Stimulated activated CD8-positive, alpha-beta memory T cell treated with anti-CD3 and anti-CD28 coated beads, Interleukin-2, amount 100 ng/mL, for 48 hours (primary cell): ENCODE data around the gene ZBTB43.

Source experiments
- DNase-seq, 2 donors: peaks; one replicate each; pipeline ENCODE4 v3.0.0-alpha.2; 2020; ENCODE audit warnings: low read depth in 2 of 2

The ZBTB43 gene

DNA sequence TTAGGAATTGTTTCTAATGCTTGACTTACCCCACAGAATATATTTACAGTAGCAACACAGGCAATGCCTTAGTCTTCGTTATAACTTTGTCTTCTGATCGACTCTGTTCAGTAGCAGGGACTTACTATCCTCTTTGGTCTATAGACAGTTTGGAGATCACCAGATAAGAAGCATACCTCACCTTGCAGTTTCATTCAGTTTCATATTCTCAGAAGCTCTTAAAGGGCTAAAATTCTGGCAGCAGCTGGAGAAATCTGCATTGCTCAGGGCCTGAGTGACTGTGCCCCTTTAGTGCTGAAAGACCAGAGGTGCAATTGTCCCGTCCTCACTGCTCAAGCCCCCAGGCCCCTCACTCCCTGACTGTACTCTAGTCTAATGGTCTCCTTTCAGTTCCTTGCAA is 26.0 kb downstream of the ZBTB43 start:
- DNase-seq, result no peak

DNA sequence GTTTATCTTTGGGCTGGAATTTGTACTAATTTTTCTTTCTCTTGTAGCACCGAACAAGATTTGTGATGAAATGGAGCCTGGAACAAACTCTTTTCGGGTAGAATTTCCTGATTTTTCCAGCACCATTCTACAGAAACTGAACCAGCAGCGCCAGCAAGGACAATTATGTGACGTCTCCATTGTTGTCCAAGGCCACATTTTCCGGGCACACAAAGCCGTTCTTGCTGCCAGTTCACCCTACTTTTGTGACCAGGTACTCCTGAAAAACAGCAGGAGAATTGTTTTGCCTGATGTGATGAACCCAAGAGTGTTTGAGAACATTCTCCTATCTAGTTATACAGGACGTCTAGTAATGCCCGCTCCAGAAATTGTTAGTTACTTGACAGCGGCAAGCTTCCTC is 27.6 kb downstream of the ZBTB43 start:
- DNase-seq, result no peak

DNA sequence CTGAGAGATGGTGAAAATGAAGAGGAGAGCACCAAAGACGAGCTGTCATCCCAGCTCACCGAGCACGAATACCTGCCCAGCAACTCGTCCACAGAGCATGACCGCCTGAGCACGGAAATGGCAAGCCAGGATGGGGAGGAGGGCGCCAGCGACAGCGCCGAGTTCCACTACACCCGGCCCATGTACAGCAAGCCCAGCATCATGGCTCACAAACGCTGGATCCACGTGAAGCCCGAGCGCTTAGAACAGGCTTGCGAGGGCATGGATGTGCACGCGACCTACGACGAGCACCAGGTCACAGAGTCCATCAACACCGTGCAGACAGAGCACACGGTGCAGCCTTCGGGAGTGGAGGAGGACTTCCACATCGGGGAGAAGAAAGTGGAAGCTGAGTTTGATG is 28.2 kb downstream of the ZBTB43 start:
- no peak for DNase-seq

DNA sequence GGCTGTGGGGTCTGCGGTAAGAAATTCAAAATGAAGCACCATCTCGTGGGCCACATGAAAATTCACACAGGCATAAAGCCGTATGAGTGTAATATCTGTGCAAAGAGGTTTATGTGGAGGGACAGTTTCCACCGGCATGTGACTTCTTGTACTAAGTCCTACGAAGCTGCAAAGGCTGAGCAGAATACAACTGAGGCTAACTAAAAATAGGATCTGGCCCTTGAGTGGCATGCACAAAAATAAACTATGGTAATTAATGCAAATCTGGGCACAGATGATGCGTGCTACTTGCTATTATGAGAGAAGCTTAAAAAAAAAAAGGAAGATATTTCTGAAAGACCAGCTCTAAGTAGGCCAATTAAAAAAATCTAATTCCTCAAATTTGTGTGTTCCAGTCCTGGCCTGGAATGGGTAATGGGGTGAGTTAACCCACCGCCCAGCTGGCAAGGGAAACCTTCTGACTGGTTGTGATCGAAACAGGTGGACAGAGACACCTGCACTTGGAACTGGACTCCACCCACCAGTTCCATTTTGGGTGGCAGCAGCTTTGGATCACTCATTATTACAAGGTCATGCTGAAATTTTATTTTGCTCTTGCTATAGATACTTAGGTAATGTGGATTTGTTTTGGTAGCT is 29.0 kb downstream of the ZBTB43 start:
- no peak for DNase-seq

DNA sequence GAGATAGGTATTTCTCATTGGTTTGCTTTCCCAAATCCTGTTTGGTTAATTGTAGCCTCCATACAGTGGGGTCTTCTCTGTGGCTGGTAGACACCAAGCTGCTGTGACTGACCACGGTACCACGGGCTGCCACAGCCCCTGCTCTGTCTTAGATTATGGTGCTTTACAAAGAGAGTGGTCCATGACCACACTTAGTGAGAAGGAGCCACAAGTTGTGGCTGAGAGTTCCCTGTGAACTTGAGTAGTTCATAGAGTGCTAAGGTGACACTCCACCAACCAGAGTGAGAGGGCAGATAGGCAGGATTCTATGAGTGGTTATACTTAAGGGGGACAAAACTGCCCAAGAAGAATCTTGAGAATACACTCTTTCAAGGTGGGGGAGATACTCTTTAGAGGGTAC is 29.8 kb downstream of the ZBTB43 start:
- DNase-seq, result no peak

DNA sequence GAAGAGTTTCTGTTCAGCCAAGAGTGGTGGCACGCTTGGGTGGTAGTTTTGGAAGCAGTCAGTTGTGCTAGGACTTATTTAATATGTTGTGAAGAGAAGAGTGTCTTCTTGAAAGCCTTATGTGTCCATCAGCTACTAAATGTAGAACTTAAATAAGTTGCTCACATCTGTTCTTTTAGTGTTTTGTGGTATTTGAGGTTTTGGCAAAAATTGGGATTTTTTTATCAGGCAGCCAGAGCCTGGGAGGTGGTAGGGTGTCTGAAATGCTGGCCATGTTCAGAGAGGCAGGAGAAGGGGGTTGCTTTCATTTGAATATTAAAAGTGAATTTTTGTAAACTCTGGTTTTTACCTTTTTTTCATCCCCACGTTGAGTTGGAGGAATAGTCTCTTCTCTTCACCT is 31.4 kb downstream of the ZBTB43 start:
- no peak for DNase-seq

DNA sequence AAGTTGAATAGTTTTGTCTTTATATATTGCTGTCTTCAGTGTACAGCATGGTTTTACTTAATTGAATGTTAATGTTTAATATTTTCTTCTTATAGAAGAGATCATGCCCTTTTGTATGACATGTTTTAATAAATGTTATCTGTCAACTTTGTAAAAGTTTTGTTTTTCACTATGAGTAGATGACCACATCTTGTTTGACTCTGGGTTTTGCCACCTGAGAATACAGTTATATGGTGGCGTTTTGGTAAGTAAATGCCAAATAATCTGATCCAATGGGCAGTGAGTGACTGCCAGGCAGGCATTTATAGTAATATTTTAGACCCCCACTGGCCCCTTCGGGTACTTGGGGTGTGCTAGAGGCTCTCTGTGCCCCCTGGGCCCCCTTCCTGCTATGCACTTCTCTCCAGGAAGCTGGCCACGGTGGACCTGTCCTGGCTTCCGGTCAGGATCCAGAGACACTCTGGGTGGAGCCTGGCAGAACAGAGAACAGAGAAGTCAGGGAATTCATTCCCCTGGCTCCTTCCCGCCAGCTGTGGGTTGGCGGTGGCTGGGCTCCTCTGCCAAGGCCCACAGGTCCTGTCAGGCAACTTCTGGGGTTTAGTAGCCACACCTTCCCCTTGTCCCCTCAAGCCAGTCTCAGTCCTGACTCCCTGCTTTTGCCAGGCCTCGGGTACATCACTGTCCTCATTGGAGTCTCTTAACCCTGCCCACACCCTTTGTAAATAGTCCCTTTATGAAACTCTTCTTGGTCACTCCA is 33.4 kb downstream of the ZBTB43 start:
- DNase-seq, result no peak

DNA sequence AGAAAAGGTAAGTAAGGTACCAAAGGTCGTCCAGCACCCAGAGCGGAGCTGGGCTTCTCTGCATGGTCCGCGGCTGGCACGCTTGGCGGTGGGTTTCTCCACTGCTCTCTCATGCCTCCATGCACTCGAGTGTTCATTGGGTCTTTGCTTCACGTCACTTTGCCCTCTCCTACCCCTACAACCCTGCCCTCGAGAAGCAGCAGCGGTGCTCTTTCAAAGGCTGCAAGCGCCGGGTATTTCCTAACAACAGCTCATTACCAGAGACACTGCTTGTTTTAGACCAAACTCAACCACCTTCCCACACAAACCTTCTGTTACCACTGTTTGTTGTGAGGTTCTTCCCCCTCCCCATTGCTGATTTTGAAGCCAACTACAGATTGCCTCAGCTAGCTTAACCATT is 34.1 kb downstream of the ZBTB43 start:
- DNase-seq, result no peak

DNA sequence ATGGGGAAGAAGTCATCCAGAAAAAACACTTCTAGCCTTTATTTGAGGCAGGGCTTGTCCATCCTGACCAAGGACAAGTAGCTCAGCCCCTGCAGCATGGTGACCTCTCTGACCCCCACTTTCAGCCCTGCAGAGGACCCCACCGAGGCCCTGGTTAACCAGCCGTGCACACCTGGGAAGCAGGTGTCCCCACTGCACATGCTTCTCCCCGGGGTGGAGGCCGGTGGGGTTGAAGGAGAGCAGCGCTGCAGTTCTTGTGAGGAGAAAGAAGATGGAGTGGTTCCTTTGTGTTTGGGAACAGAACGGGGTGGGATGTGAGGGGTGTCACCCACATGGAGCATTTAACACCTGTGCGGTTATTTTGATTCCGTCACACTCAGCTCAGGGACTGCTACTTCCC is 34.5 kb downstream of the ZBTB43 start:
- no peak for DNase-seq

DNA sequence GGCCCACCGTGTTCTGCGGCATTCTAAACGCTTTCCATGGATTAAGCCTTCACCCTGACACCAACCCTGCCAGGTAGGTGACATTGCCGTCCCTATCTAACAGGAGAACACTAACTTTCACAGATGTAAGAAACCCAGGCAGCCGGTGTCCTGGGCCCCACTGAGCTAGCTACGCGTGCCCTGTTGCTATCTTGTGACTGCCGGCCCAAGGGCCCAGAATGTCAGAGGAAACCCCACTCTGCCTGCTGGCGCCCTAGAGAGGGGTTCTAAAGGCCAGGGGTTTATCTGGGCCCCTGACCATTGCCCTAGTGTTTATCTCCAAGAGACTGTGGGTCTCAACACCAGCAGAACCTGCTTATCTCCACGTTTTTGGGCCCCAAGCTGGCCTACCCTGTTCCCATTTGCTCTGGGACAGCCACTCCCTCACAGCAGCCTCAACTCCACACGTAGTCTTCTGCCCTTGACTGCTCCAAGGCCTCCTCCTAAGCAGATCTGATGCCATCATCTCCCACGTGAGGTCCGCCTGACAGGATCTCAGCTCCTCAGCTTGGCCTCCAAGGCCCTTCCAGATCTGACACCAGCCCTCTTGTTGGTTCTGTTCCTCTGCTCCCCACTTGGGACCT is 37.5 kb downstream of the ZBTB43 start:
- no peak for DNase-seq

DNA sequence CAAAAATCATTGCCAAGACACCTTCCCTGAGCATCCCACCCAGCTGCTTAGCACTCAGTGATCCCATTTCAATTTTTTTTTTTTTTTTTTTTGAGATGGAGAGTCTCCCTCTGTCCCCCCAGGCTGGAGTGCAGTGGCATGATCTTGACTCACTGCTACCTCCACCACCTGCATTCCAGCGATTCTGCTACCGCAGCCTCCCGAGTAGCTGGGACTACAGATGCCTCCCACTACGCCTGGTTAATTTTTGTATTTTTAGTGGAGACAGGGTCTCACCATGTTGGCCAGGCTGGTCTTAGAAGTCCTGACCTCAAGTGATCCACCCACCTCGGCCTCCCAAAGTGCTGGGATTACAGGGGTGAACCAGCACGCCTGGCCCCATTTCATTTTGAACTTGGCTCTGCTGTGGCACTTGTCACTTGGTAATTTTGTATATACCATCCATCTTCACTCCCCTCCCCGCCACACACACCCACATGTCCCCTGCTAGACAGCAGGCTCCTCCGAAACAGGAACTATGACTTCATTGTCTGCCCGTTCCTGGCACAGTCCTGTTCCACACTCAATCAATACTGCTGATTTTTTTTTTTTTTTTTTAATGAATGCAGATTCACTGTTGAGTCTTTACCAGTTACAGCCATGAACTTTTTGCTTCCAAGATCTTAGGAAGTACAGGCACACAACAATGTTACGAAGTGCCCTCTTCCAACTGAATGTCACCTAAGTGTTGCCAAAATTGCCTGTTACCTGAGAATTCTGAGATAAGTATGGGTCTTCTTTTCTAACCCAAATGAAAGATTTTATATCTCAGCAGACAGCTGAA is 38.3 kb downstream of the ZBTB43 start:
- DNase-seq, result no peak

DNA sequence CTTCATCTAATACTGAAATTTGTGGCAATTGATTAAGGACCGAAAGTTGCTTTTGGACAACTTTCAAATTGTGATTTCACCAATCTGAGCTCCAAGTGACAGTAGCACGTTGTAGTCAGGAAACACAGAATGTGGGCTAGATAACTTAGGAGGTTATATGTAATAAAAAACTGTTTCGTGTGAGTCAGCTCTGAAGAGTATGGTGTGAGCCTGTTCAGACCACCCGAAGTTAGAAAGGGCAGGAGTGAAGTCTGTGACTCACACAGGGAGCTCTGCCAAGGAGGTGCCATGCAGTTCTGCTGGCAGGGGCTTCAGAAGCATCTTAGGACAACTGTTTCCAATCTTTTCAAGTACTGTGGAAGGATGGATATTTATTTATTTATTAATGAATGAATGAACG is 39.2 kb downstream of the ZBTB43 start:
- no peak for DNase-seq

DNA sequence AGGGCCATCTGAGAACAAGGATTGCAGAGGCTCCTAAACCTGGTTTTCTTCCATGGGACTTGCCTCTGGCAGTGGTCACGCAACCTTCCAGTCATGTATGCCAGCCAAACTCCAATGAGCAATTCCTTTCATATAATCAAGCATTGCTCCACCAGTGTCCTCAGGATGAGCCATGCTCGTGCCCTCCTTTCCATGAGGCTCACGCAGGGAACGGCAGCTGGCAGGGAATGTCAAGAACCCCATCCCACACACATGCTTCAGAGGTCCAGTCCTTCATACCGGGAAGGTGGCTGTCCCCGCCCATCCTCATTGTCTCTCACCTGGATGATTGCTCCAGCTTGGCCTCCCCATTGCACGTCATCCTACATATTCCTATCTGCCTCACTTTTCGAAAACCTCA is 42.2 kb downstream of the ZBTB43 start:
- no peak for DNase-seq

DNA sequence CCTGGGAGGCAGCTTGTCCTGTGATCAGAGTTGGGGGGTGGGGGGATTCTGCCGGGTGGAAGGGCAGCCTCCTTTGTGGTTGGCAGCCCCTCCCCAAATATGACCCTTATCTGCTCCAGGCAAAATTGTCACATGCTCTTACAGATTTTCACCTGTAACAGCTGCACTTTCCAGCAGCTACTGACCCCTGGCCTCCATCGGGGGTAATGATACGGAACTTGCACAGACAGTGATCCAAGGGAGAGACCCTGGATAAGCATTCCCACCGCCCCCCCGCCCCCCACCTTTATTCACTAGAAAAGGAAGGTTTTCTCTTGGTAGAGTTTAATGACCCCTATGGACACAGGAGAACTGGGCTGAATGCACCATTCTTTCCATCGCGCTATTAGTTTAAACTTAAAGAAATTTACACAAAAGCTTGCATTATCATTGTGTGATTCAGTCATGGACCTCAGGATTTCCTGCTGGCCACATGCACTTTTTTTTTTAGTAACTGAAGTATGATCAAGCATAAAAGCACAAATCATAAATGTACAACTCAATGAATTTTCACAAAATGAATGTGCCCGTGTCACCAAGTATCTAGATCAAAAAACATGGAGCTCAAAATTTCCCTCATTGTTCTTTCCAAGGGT is 44.9 kb downstream of the ZBTB43 start:
- no peak for DNase-seq

DNA sequence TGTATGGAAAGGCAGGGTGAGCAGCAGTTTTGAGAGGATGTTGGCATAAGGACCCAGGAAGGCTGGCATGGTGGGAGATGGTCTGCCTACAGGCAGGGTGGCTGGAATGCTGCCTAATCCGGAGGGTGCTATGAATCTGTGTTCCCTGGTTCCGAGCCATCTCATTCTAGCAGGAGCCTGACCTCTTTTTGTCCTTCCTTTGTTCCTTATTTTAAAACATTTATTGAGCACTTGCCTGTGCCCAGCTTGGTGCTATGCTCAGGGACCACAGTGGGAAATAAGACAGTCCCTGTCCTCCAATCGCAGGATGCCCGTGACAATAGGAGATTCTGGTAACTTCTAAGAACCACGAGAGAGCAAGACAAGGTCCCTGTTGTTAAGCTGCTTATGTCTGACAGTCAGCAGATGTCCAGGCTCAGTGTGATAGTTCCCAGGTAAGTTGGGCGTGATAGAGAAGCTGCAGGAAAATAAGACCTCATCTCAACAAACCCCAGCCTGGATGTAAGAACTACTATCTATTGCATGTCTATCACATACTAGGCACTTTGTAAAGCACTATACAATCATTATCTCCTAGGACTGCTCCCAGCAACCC is 46.5 kb downstream of the ZBTB43 start:
- DNase-seq, result no peak

DNA sequence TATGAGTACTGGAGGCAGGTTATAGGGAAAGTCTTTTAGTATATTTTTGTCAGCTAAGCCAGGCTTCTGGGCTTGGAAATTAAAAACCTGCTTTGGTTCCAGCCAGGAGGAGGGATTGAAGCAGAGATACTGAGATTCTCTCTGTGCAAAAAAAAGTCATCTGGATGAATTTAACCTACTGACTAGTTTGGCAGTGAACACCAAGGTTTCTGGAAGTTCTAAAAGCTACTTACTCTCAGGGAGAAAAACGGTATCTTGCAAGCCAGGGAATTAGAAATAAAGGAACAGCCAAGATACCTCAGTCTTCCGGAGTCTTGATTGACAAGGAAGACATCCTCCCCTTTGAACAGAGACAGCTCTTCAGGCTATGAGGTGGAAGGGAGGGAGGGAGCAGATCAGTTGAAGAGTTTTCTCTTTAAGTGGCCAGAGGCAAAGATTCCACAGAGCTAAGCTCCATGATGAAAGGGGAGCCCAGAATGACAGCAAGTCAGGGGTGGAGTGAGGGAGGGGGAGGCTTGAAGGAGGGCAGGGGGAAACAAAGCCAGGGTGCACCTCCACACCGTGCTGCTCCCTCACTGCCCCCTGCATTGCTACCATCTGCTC is 47.3 kb downstream of the ZBTB43 start:
- DNase-seq, result no peak

DNA sequence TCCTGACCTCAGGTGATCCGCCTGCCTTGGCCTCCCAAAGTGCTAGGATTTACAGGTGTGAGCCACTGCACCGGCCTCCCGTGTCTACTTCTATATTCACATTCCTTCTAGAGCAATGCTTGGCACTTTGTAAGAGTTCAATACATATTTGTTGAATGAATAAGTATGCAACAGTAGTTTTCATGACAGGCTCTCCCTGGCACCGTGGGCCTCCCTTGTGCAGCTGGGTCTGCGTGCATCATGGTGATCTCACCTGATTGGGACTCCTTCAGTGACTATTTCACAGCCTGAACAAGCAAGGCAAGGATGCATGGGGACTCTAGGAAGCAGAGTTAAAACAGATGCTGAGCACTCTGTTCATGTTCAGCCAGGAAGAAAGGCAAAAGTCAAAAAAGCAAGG is 48.8 kb downstream of the ZBTB43 start:
- DNase-seq, result no peak

DNA sequence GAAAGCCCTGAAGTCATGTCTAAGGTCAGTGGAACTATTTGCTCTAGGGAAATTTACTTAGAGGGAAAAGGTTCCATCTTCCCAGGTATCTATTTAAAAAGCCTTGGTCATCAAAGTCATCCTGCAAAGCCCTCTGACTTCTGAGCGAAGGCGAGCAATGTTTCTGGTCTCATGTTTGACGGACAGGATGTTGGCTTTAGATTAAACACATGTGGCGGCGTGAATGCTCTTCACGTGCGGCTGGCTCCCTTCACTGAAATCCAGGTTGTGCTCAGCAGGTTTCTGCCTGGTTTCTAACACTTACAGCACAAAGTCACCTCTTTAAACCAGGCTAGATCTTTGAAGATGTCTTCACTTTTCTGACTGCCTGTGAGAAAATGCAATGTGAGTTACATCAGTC is 49.9 kb downstream of the ZBTB43 start:
- no peak for DNase-seq

DNA sequence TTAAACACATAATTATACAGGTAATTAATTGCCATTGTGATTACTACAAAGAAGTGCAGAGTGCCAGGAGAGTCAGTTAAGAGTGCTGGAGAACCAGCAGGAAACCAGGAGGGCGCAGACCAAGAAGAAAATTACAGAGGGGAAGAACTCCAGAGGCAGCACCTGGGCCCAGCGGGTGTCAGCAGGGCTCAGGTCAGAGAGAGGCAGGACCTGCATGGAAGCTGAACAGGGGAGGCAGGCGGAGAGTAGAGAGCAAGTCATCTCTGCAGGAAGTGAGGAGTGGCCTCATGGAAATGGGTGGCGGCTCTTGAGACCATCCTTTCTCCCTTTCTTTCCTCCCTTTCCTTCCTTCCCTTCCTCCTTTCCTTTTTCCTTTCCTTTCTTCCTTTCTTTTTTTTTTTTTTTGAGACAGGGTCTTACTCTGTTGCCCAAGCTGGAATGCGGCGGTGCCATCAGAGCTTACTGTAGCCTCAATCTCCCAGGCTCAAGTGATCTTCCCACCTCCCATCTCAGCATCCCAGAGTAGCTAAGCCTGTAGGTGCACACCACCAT is 51.6 kb downstream of the ZBTB43 start:
- DNase-seq, result no peak

DNA sequence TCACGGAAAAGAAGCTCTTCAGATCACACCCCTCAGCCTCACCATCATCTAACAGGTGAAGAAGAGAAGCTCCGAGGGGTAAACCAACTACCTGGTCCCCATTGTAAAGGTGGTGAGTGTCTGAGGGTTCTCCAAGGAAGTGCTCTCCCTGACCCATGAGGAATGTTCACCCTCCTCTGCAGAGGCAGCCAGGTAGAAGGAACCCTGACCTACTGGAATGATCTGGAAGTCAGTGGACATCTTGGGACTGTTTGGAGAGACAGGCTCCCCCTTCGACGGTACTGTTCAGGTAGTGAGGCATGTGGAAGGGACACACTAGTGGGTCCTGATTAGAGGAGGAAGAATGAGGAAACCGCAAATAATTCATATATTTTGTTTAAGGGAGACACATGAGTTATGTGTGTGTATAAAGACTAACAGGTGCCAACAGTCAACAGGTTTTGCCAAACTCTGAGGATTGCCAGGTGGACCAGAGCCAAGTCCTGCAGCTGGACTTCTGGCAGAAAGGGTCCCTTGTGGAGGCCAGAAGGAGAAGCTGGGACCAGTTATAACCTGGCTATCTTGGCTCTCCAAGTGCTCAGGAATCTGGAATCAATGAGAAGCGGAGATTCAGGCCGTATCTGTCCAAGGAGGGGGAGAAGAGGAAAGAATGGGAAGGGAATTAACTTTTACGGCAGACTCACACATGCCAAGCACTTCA is 52.6 kb downstream of the ZBTB43 start:
- no peak for DNase-seq
